ENCODE data around the gene SKI.

Gene SKI

GRCh38 chr1:2194898-2195673 lies 33.0 kb upstream of the SKI start:
- Histone ChIP-seq H3K4me1 (ENCODE audit: control insufficient read depth, insufficient read depth, low read length) (peaks cover 73% of the 10 kb centered on the region), H3K36me3 (ENCODE audit: control insufficient read depth in 2 of 2, insufficient read depth in 2 of 2, low read length in 2 of 2) (no peaks in the 10 kb centered on the region), H3K9me3 (ENCODE audit: control insufficient read depth in 2 of 2, low read length in 2 of 2) (no peaks in the 10 kb centered on the region), H3K4me3 (ENCODE audit: low read length in 2 of 2) (peak overlapping the region; percentile 66 to 78), H3K9ac (ENCODE audit: low read length in 2 of 2) (peak overlapping the region; percentile 73 to 77), H3K27me3 (ENCODE audit: control insufficient read depth in 1 of 2, insufficient read depth in 2 of 2, low read length in 2 of 2) (no peaks in the 10 kb centered on the region), H3K27ac (ENCODE audit: low read length) (peak overlapping the region; percentile 92)

GRCh38 chr1:2195785-2196184 lies 32.3 kb upstream of the SKI start:
- no peaks in the 10 kb centered on the region for H3K27me3 ChIP-seq (ENCODE audit: control insufficient read depth in 1 of 2, insufficient read depth in 2 of 2, low read length in 2 of 2)
- H3K27ac ChIP-seq (ENCODE audit: low read length): peak overlapping the region; percentile 92
- H3K4me1 ChIP-seq (ENCODE audit: control insufficient read depth, insufficient read depth, low read length): peaks cover 73% of the 10 kb centered on the region
- no peaks in the 10 kb centered on the region for H3K36me3 ChIP-seq (ENCODE audit: control insufficient read depth in 2 of 2, insufficient read depth in 2 of 2, low read length in 2 of 2)
- H3K4me3 ChIP-seq (ENCODE audit: low read length in 2 of 2): no peak overlapping the region
- no peaks in the 10 kb centered on the region for H3K9me3 ChIP-seq (ENCODE audit: control insufficient read depth in 2 of 2, low read length in 2 of 2)
- H3K9ac ChIP-seq (ENCODE audit: low read length in 2 of 2): peak overlapping the region; percentile 13 to 77

- Histone ChIP-seq H3K36me3 (ENCODE audit: control insufficient read depth in 2 of 2, insufficient read depth in 2 of 2, low read length in 2 of 2) (no peaks in the 10 kb centered on the region), H3K9ac (ENCODE audit: low read length in 2 of 2) (no peak overlapping the region), H3K27me3 (ENCODE audit: control insufficient read depth in 1 of 2, insufficient read depth in 2 of 2, low read length in 2 of 2) (no peaks in the 10 kb centered on the region), H3K4me1 (ENCODE audit: control insufficient read depth, insufficient read depth, low read length) (peaks cover 64% of the 10 kb centered on the region), H3K4me3 (ENCODE audit: low read length in 2 of 2) (no peak overlapping the region), H3K9me3 (ENCODE audit: control insufficient read depth in 2 of 2, low read length in 2 of 2) (no peaks in the 10 kb centered on the region), H3K27ac (ENCODE audit: low read length) (peak overlapping the region; percentile 24)
Measured at GRCh38 chr1:2196901-2197638, 31.0 kb upstream of the SKI start.

GRCh38 chr1:2197707-2198165 lies 30.4 kb upstream of the SKI start:
- Histone ChIP-seq H3K27ac (ENCODE audit: low read length) (peak overlapping the region; percentile 24), H3K9me3 (ENCODE audit: control insufficient read depth in 2 of 2, low read length in 2 of 2) (no peaks in the 10 kb centered on the region), H3K4me3 (ENCODE audit: low read length in 2 of 2) (no peak overlapping the region), H3K27me3 (ENCODE audit: control insufficient read depth in 1 of 2, insufficient read depth in 2 of 2, low read length in 2 of 2) (no peaks in the 10 kb centered on the region), H3K4me1 (ENCODE audit: control insufficient read depth, insufficient read depth, low read length) (peaks cover 58% of the 10 kb centered on the region), H3K9ac (ENCODE audit: low read length in 2 of 2) (no peak overlapping the region), H3K36me3 (ENCODE audit: control insufficient read depth in 2 of 2, insufficient read depth in 2 of 2, low read length in 2 of 2) (no peaks in the 10 kb centered on the region)

GRCh38 chr1:2198571-2198970 lies 29.5 kb upstream of the SKI start:
- H3K4me3 ChIP-seq (ENCODE audit: low read length in 2 of 2): peak overlapping the region in 1 of 2 donors; percentile 83
- peak overlapping the region; percentile 83 for H3K27ac ChIP-seq (ENCODE audit: low read length)
- peaks cover 55% of the 10 kb centered on the region for H3K4me1 ChIP-seq (ENCODE audit: control insufficient read depth, insufficient read depth, low read length)
- H3K36me3 ChIP-seq (ENCODE audit: control insufficient read depth in 2 of 2, insufficient read depth in 2 of 2, low read length in 2 of 2): no peaks in the 10 kb centered on the region
- no peaks in the 10 kb centered on the region for H3K9me3 ChIP-seq (ENCODE audit: control insufficient read depth in 2 of 2, low read length in 2 of 2)
- H3K27me3 ChIP-seq (ENCODE audit: control insufficient read depth in 1 of 2, insufficient read depth in 2 of 2, low read length in 2 of 2): no peaks in the 10 kb centered on the region
- peak overlapping the region; percentile 52 to 55 for H3K9ac ChIP-seq (ENCODE audit: low read length in 2 of 2)

- H3K4me1 ChIP-seq (ENCODE audit: control insufficient read depth, insufficient read depth, low read length): peaks cover 56% of the 10 kb centered on the region
- H3K27ac ChIP-seq (ENCODE audit: low read length): peak overlapping the region; percentile 83
- peak overlapping the region; percentile 70 to 83 for H3K4me3 ChIP-seq (ENCODE audit: low read length in 2 of 2)
- H3K36me3 ChIP-seq (ENCODE audit: control insufficient read depth in 2 of 2, insufficient read depth in 2 of 2, low read length in 2 of 2): no peaks in the 10 kb centered on the region
- H3K9me3 ChIP-seq (ENCODE audit: control insufficient read depth in 2 of 2, low read length in 2 of 2): no peaks in the 10 kb centered on the region
- peak overlapping the region; percentile 52 to 85 for H3K9ac ChIP-seq (ENCODE audit: low read length in 2 of 2)
- H3K27me3 ChIP-seq (ENCODE audit: control insufficient read depth in 1 of 2, insufficient read depth in 2 of 2, low read length in 2 of 2): no peaks in the 10 kb centered on the region
Measured at GRCh38 chr1:2199042-2199810, 28.9 kb upstream of the SKI start.

- Histone ChIP-seq H3K4me3 (ENCODE audit: low read length in 2 of 2) (peak overlapping the region in 1 of 2 donors; percentile 29), H3K9ac (ENCODE audit: low read length in 2 of 2) (no peak overlapping the region), H3K9me3 (ENCODE audit: control insufficient read depth in 2 of 2, low read length in 2 of 2) (no peaks in the 10 kb centered on the region), H3K27me3 (ENCODE audit: control insufficient read depth in 1 of 2, insufficient read depth in 2 of 2, low read length in 2 of 2) (no peaks in the 10 kb centered on the region), H3K4me1 (ENCODE audit: control insufficient read depth, insufficient read depth, low read length) (peaks cover 58% of the 10 kb centered on the region), H3K27ac (ENCODE audit: low read length) (no peak overlapping the region), H3K36me3 (ENCODE audit: control insufficient read depth in 2 of 2, insufficient read depth in 2 of 2, low read length in 2 of 2) (no peaks in the 10 kb centered on the region)
Measured at GRCh38 chr1:2200308-2200943, 27.7 kb upstream of the SKI start.

- Histone ChIP-seq H3K4me3 (ENCODE audit: low read length in 2 of 2) (peak overlapping the region in 1 of 2 donors; percentile 29), H3K9ac (ENCODE audit: low read length in 2 of 2) (no peak overlapping the region), H3K36me3 (ENCODE audit: control insufficient read depth in 2 of 2, insufficient read depth in 2 of 2, low read length in 2 of 2) (no peaks in the 10 kb centered on the region), H3K4me1 (ENCODE audit: control insufficient read depth, insufficient read depth, low read length) (peaks cover 58% of the 10 kb centered on the region), H3K9me3 (ENCODE audit: control insufficient read depth in 2 of 2, low read length in 2 of 2) (no peaks in the 10 kb centered on the region), H3K27ac (ENCODE audit: low read length) (no peak overlapping the region), H3K27me3 (ENCODE audit: control insufficient read depth in 1 of 2, insufficient read depth in 2 of 2, low read length in 2 of 2) (no peaks in the 10 kb centered on the region)
Measured at GRCh38 chr1:2201062-2201461, 27.1 kb upstream of the SKI start.

- H3K27ac ChIP-seq (ENCODE audit: low read length): no peak overlapping the region
- H3K27me3 ChIP-seq (ENCODE audit: control insufficient read depth in 1 of 2, insufficient read depth in 2 of 2, low read length in 2 of 2): no peaks in the 10 kb centered on the region
- H3K36me3 ChIP-seq (ENCODE audit: control insufficient read depth in 2 of 2, insufficient read depth in 2 of 2, low read length in 2 of 2): no peaks in the 10 kb centered on the region
- H3K4me1 ChIP-seq (ENCODE audit: control insufficient read depth, insufficient read depth, low read length): peaks cover 64% of the 10 kb centered on the region
- no peaks in the 10 kb centered on the region for H3K9me3 ChIP-seq (ENCODE audit: control insufficient read depth in 2 of 2, low read length in 2 of 2)
- H3K9ac ChIP-seq (ENCODE audit: low read length in 2 of 2): no peak overlapping the region
- H3K4me3 ChIP-seq (ENCODE audit: low read length in 2 of 2): no peak overlapping the region
Measured at GRCh38 chr1:2202008-2202575, 26.0 kb upstream of the SKI start.
